Hematopoietic multipotent progenitor cell treated with erythropoietin and hydrocortisone succinate and interleukin-3 and kit ligand, for 17 days (in vitro differentiated cells): ENCODE results near the gene TAX1BP3.

Source experiments
- DNase-seq: peaks from one replicate; pipeline ENCODE4 v3.0.0-alpha.2; 2015; ENCODE audit warnings: low spot score

The TAX1BP3 gene

GRCh38 chr17:3688027-3688553 is 19.7 kb upstream of the TAX1BP3 start:
- DNase-seq: no peak

- DNase-seq: no peak
Observed at GRCh38 chr17:3685174-3685573, 16.8 kb upstream of the TAX1BP3 start.

- peak; percentile 52 for DNase-seq
Observed at GRCh38 chr17:3683054-3683511, 14.7 kb upstream of the TAX1BP3 start.

- DNase-seq: no peak
Observed at GRCh38 chr17:3682033-3682432, 13.7 kb upstream of the TAX1BP3 start.

- no peak for DNase-seq
Observed at GRCh38 chr17:3681565-3681964, 13.2 kb upstream of the TAX1BP3 start.

- no peak for DNase-seq
Observed at GRCh38 chr17:3681057-3681456, 12.7 kb upstream of the TAX1BP3 start.

GRCh38 chr17:3679531-3680126 is 11.3 kb upstream of the TAX1BP3 start:
- DNase-seq: no peak

GRCh38 chr17:3678821-3679530 is 10.6 kb upstream of the TAX1BP3 start:
- no peak for DNase-seq

GRCh38 chr17:3678095-3678820 is 9.9 kb upstream of the TAX1BP3 start:
- DNase-seq: no peak

- DNase-seq: no peak
Observed at GRCh38 chr17:3675886-3676285, 7.5 kb upstream of the TAX1BP3 start.

GRCh38 chr17:3672571-3672970 is 4.2 kb upstream of the TAX1BP3 start:
- no peak for DNase-seq

GRCh38 chr17:3669548-3669947 is 1.2 kb upstream of the TAX1BP3 start:
- no peak for DNase-seq

GRCh38 chr17:3669085-3669347 is 638 bp upstream of the TAX1BP3 start:
- no peak for DNase-seq

GRCh38 chr17:3667366-3668278 is 756 bp downstream of the TAX1BP3 start:
- DNase-seq: peak; percentile 82

- DNase-seq: no peak
Observed at GRCh38 chr17:3666516-3666915, 1.9 kb downstream of the TAX1BP3 start.

GRCh38 chr17:3665834-3666233 is 2.5 kb downstream of the TAX1BP3 start:
- no peak for DNase-seq

- no peak for DNase-seq
Observed at GRCh38 chr17:3663102-3664011, 5.0 kb downstream of the TAX1BP3 start.

GRCh38 chr17:3660311-3660891 is 8.0 kb downstream of the TAX1BP3 start:
- no peak for DNase-seq

- no peak for DNase-seq
Observed at GRCh38 chr17:3659541-3660111, 8.8 kb downstream of the TAX1BP3 start.

GRCh38 chr17:3658784-3659449 is 9.5 kb downstream of the TAX1BP3 start:
- no peak for DNase-seq
